GM12892 (cell line): ENCODE measurements around the gene DHX35.

Experiments
- POLR2A ChIP-seq: IDR thresholded peaks from 2 replicates; pipeline ENCODE4 v1.6.1; 2011; ENCODE audit warnings: low read depth, low read length, control low read depth
- POLR2AphosphoS5 ChIP-seq: IDR thresholded peaks from 2 replicates; pipeline ENCODE4 v1.6.1; 2011; ENCODE audit warnings: low read depth, low read length, control low read depth
- TAF1 ChIP-seq: IDR thresholded peaks from 2 replicates; pipeline ENCODE4 v1.6.1; 2011; ENCODE audit warnings: low read depth, mild to moderate bottlenecking, control low read depth, low read length, borderline replicate concordance

- no peak for TF ChIP-seq POLR2A
- no peak for TF ChIP-seq POLR2AphosphoS5
- TF ChIP-seq TAF1: no peak
Measured at GRCh38 chr20:39066471-39067242, 104.5 kb downstream of the DHX35 start.
